Islet of Langerhans (tissue), 1 donor: ENCODE data around the gene CAND1.
"Not testable (repeated sequence)": the region's sequence is repeated elsewhere in the genome, so short reads cannot be mapped to it uniquely, and the experiment has no call there.

ENCODE experiments used
- FAIRE-seq: peaks from one replicate; lab custom pipeline; 2011; peaks lifted over from hg19 to GRCh38; lab: Jason Lieb, UNC

Gene CAND1

GRCh38 chr12:67280572-67280971 is 11.4 kb downstream of the CAND1 start:
- no peak for FAIRE-seq

GRCh38 chr12:67284561-67284960 is 15.4 kb downstream of the CAND1 start:
- no peak for FAIRE-seq

- no peak for FAIRE-seq
Observed at GRCh38 chr12:67286257-67286656, 17.1 kb downstream of the CAND1 start.

GRCh38 chr12:67287311-67287710 is 18.2 kb downstream of the CAND1 start:
- FAIRE-seq = no peak

- FAIRE-seq = no peak
Observed at GRCh38 chr12:67288561-67288960, 19.4 kb downstream of the CAND1 start.

- no peak for FAIRE-seq
Observed at GRCh38 chr12:67290378-67290777, 21.2 kb downstream of the CAND1 start.

GRCh38 chr12:67299526-67299925 is 30.4 kb downstream of the CAND1 start:
- peak; percentile 30 for FAIRE-seq

GRCh38 chr12:67299926-67300325 is 30.8 kb downstream of the CAND1 start:
- peak; percentile 65 for FAIRE-seq

- no peak for FAIRE-seq
Observed at GRCh38 chr12:67302162-67302561, 33.0 kb downstream of the CAND1 start.

GRCh38 chr12:67305544-67305943 is 36.4 kb downstream of the CAND1 start:
- no peak for FAIRE-seq

- no peak for FAIRE-seq
Observed at GRCh38 chr12:67306712-67307111, 37.6 kb downstream of the CAND1 start.

- FAIRE-seq = no peak
Observed at GRCh38 chr12:67315661-67316060, 46.5 kb downstream of the CAND1 start.

- FAIRE-seq = no peak
Observed at GRCh38 chr12:67318786-67319185, 49.6 kb downstream of the CAND1 start.

GRCh38 chr12:67319936-67320335 is 50.8 kb downstream of the CAND1 start:
- no peak for FAIRE-seq

- no peak for FAIRE-seq
Observed at GRCh38 chr12:67320614-67321295, 51.6 kb downstream of the CAND1 start.

- FAIRE-seq = no peak
Observed at GRCh38 chr12:67322580-67322979, 53.4 kb downstream of the CAND1 start.

- no peak for FAIRE-seq
Observed at GRCh38 chr12:67323007-67323406, 53.8 kb downstream of the CAND1 start.

- FAIRE-seq = no peak
Observed at GRCh38 chr12:67326637-67327036, 57.5 kb downstream of the CAND1 start.

- FAIRE-seq = no peak
Observed at GRCh38 chr12:67327466-67327865, 58.3 kb downstream of the CAND1 start.

- FAIRE-seq = no peak
Observed at GRCh38 chr12:67331123-67331522, 62.0 kb downstream of the CAND1 start.

GRCh38 chr12:67331828-67332227 is 62.7 kb downstream of the CAND1 start:
- no peak for FAIRE-seq

GRCh38 chr12:67333649-67334048 is 64.5 kb downstream of the CAND1 start:
- no peak for FAIRE-seq

- FAIRE-seq = no peak
Observed at GRCh38 chr12:67338426-67338825, 69.3 kb downstream of the CAND1 start.

GRCh38 chr12:67339530-67339929 is 70.4 kb downstream of the CAND1 start:
- no peak for FAIRE-seq

- FAIRE-seq = not testable (repeated sequence)
Observed at GRCh38 chr12:67341086-67341485, 71.9 kb downstream of the CAND1 start.
